Lung (tissue), 12 donors: ENCODE data around the gene ZNF335. TPM values are rescaled to one million over a fixed set of nuclear protein-coding genes. Genes with fewer than 3 reads are reported as not detected.

Experiments
- ATAC-seq: fragments of 200-7000 bp; cut with Tn5 transposase; one replicate; pipeline ENCODE4 v1.9.1; 2020; ENCODE audit warnings: moderate number of reproducible peaks; ENCODE audit not compliant: insufficient read depth, low FRiP score
- DNase-seq, 3 donors: peaks; one replicate each; pipeline ENCODE4 v3.0.0-alpha.2; 2013 to 2017
- H3K27ac ChIP-seq, 2 donors: one replicate each; pipeline ENCODE4 v1.5.1; 2013; ENCODE audit warnings: mild to moderate bottlenecking in 2 of 2, moderate library complexity in 2 of 2, control low read depth in 1 of 2, inconsistent platforms in 1 of 2, low read depth in 1 of 2, low read length in 1 of 2
- H3K27me3 ChIP-seq, 3 donors: one replicate each; pipeline ENCODE4 v1.5.1; 2013; ENCODE audit warnings: low read length in 2 of 3; ENCODE audit not compliant: control insufficient read depth in 3 of 3, insufficient read depth in 3 of 3
- H3K36me3 ChIP-seq, 4 donors: one replicate each; pipeline ENCODE4 v1.5.1; 2013; ENCODE audit warnings: low read length in 4 of 4, mild to moderate bottlenecking in 1 of 4, moderate library complexity in 1 of 4; ENCODE audit not compliant: control insufficient read depth in 4 of 4, insufficient read depth in 4 of 4
- H3K4me1 ChIP-seq, 5 donors: one replicate each; pipeline ENCODE4 v1.5.1; 2013; ENCODE audit warnings: low read length in 5 of 5, mild to moderate bottlenecking in 2 of 5, moderate library complexity in 1 of 5; ENCODE audit not compliant: control insufficient read depth in 5 of 5, insufficient read depth in 5 of 5
- H3K4me3 ChIP-seq: one replicate; pipeline ENCODE4 v1.5.1; 2013; ENCODE audit warnings: mild to moderate bottlenecking, control low read depth, moderate library complexity
- H3K9ac ChIP-seq, 2 donors: one replicate each; pipeline ENCODE4 v1.5.1; 2013; ENCODE audit warnings: low read length in 2 of 2, control low read depth in 1 of 2; ENCODE audit not compliant: insufficient read depth in 1 of 2
- H3K9me3 ChIP-seq, 4 donors: one replicate each; pipeline ENCODE4 v1.5.1; 2013; ENCODE audit warnings: low read length in 3 of 4, mild to moderate bottlenecking in 1 of 4, moderate library complexity in 1 of 4; ENCODE audit not compliant: control insufficient read depth in 4 of 4, insufficient read depth in 3 of 4
- CTCF ChIP-seq: IDR thresholded peaks from 2 replicates; pipeline ENCODE4 v1.5.1; 2012; ENCODE audit warnings: mild to moderate bottlenecking; ENCODE audit errors: control extremely low read depth, extremely low read depth
- WGBS, 2 donors: extraction: QIAGEN DNeasy Blood & Tissue Kit; methylation state at CpG; one replicate each; pipeline ENCODE4 v1.1.7; 2013; 5-methylcytosine and 5-hydroxymethylcytosine counted together
- polyA plus RNA-seq, 2 donors: library from polyadenylated mRNA; stranded (reverse); fragments of 200-250 nt; gene quantifications; one replicate each; pipeline ENCODE4 v1.2.1, GENCODE V29; 2013
- total RNA-seq, 2 donors: library from RNA; depleted of rRNA in 1 of 2; stranded (reverse); fragments of >200 nt in 1 of 2; gene quantifications; one replicate each; pipeline ENCODE4 v1.2.1, GENCODE V29; 2014 to 2021
- donor health status: control.
- donor health status: control.
- donor health status: Bipolar disorder and iron deficiency.
- donor health status: healthy.
- donor health status: DM: yes; HTN: yes; CAD: no.

Gene ZNF335
- total and polyA plus RNA-seq, 4 donors: 12.8 to 23.6 (median 16.0) TPM

GRCh38 chr20:46009816-46010215 is 37.8 kb upstream of the ZNF335 start:
- DNase-seq: no peak
- H3K9ac ChIP-seq: no peak overlapping the region
- ATAC-seq: no peak
- no peaks in the 10 kb centered on the region for H3K36me3 ChIP-seq
- WGBS, 2 donors: 38 to 46% methylated on average over 19 to 20 of the region's 20 CpGs
- H3K9me3 ChIP-seq: peaks cover 0 to 7% (median 0%) of the 10 kb centered on the region in 4 donors
- H3K4me1 ChIP-seq: peaks cover 0 to 22% (median 0%) of the 10 kb centered on the region in 5 donors
- no peak overlapping the region for H3K4me3 ChIP-seq
- peaks cover 0 to 91% (median 66%) of the 10 kb centered on the region in 3 donors for H3K27me3 ChIP-seq
- no peak overlapping the region for H3K27ac ChIP-seq
- no peak for TF ChIP-seq CTCF

- Histone ChIP-seq H3K4me3 (no peak overlapping the region), H3K36me3 (no peaks in the 10 kb centered on the region), H3K9me3 (peaks cover 0 to 7% (median 0%) of the 10 kb centered on the region in 4 donors), H3K4me1 (peaks cover 0 to 14% (median 0%) of the 10 kb centered on the region in 5 donors), H3K27me3 (peaks cover 0 to 76% (median 55%) of the 10 kb centered on the region in 3 donors), H3K27ac (no peak overlapping the region), H3K9ac (no peak overlapping the region)
- WGBS, 2 donors: 86 to 89% methylated on average over 4 of the region's 4 CpGs
- ATAC-seq (no peak), DNase-seq (no peak)
- TF ChIP-seq CTCF: no peak
Observed at GRCh38 chr20:46007671-46008070, 35.7 kb upstream of the ZNF335 start.

- no peaks in the 10 kb centered on the region for H3K36me3 ChIP-seq
- H3K27me3 ChIP-seq: peaks cover 0 to 70% (median 50%) of the 10 kb centered on the region in 3 donors
- peaks cover 0 to 7% (median 0%) of the 10 kb centered on the region in 4 donors for H3K9me3 ChIP-seq
- H3K4me1 ChIP-seq: peaks cover 0 to 13% (median 0%) of the 10 kb centered on the region in 5 donors
- no peak for DNase-seq
- no peak overlapping the region for H3K27ac ChIP-seq
- H3K9ac ChIP-seq: no peak overlapping the region
- H3K4me3 ChIP-seq: no peak overlapping the region
- 93% methylated on average over 11 of the region's 11 CpGs for WGBS, 2 donors
- no peak for ATAC-seq
- TF ChIP-seq CTCF: no peak
Observed at GRCh38 chr20:46006964-46007363, 35.0 kb upstream of the ZNF335 start.
